Endothelial cell of umbilical vein (primary cell): ENCODE data around the gene CHN1. TPM values are rescaled to one million over a fixed set of nuclear protein-coding genes. Genes with fewer than 3 reads are reported as not detected.

Source experiments
- BruUV-seq: library from RNA; stranded (reverse); fragments of 400-500 nt; replicated peaks from 2 replicates; lab custom pipeline; 2021; lab: Mats Ljungman, UMichigan
- CTCF ChIA-PET: fragments of 300-600, 350-600 bp; sonication (Branson Sonifier 250); formaldehyde crosslinking; loops from one replicate; lab custom pipeline; 2021; ENCODE audit warnings: antibody characterized with exemption, inconsistent platforms; lab: Charles Lee
- POLR2A ChIA-PET: fragments of 300-600, 350-600 bp; sonication (Branson Sonifier 250); formaldehyde crosslinking; loops from one replicate; lab custom pipeline; 2021; ENCODE audit warnings: antibody characterized with exemption, inconsistent platforms; lab: Charles Lee
- DNase-seq: peaks from one replicate; pipeline ENCODE4 v3.0.0-alpha.2; 2011; ENCODE audit warnings: low read depth, low spot score
- FAIRE-seq: peaks from 2 replicates; lab custom pipeline; 2011; peaks lifted over from hg19 to GRCh38; lab: Jason Lieb, UNC
- H2AFZ ChIP-seq: 2 replicates; pipeline ENCODE4 v1.6.0; 2012; ENCODE audit warnings: low read depth, low read length, control low read depth, inconsistent platforms
- H3K27ac ChIP-seq: 2 replicates; pipeline ENCODE4 v1.5.1; 2011; ENCODE audit warnings: low read depth, mild to moderate bottlenecking, control low read depth, low read length, moderate library complexity; ENCODE audit not compliant: insufficient read depth
- H3K27me3 ChIP-seq, 2 experiments: 2 replicates each; pipeline versions ENCODE4 v1.6.0 to v1.6.1; 2011; ENCODE audit warnings: low read length in 2 of 2, mixed read lengths in 1 of 2; ENCODE audit not compliant: control insufficient read depth in 2 of 2, insufficient read depth in 2 of 2
- H3K36me3 ChIP-seq, 2 experiments: 2 replicates in 1 of 2; 3 replicates in 1 of 2; pipeline ENCODE4 v1.5.1; 2011; ENCODE audit warnings: low read length in 2 of 2, mild to moderate bottlenecking in 1 of 2, moderate library complexity in 1 of 2; ENCODE audit not compliant: control insufficient read depth in 2 of 2, insufficient read depth in 2 of 2; ENCODE audit errors: extremely low read depth in 1 of 2
- H3K4me1 ChIP-seq: 3 replicates; pipeline ENCODE4 v1.5.1; 2011; ENCODE audit warnings: mild to moderate bottlenecking, low read length; ENCODE audit not compliant: control insufficient read depth, insufficient read depth; ENCODE audit errors: extremely low read depth
- H3K4me2 ChIP-seq: 2 replicates; pipeline ENCODE4 v1.6.1; 2011; ENCODE audit warnings: low read length, control low read depth, mixed read lengths; ENCODE audit not compliant: insufficient read depth
- H3K4me3 ChIP-seq, 3 experiments: fragments of 200-600 bp in 1 of 3; sonication (generic), shearing (Covaris generic) in 1 of 3; replicated peaks in 1 of 3; 2 replicates each; pipeline ENCODE4 v1.5.1; 2011 to 2016; ENCODE audit warnings: control low read depth in 3 of 3, low read length in 3 of 3, mild to moderate bottlenecking in 2 of 3, inconsistent platforms in 1 of 3, low read depth in 1 of 3, moderate library complexity in 1 of 3; ENCODE audit not compliant: insufficient read depth in 1 of 3
- H3K79me2 ChIP-seq: 2 replicates; pipeline ENCODE4 v1.6.0; 2012; ENCODE audit warnings: low read length, inconsistent platforms; ENCODE audit not compliant: control insufficient read depth, insufficient read depth
- H3K9ac ChIP-seq: replicated peaks from 2 replicates; pipeline ENCODE3; 2011; ENCODE audit warnings: low read length, control low read depth; ENCODE audit not compliant: insufficient read depth; ENCODE audit errors: extremely low read depth
- H3K9me1 ChIP-seq: replicated peaks from 3 replicates; pipeline ENCODE4 v1.6.0; 2011; ENCODE audit warnings: mild to moderate bottlenecking, low read length; ENCODE audit not compliant: control insufficient read depth, insufficient read depth; ENCODE audit errors: extremely low read depth
- H3K9me3 ChIP-seq: replicated peaks from 2 replicates; pipeline ENCODE4 v1.5.1; 2012; ENCODE audit warnings: low read length, inconsistent platforms; ENCODE audit not compliant: control insufficient read depth, insufficient read depth
- H4K20me1 ChIP-seq: replicated peaks from 2 replicates; pipeline ENCODE3; 2011; ENCODE audit warnings: mild to moderate bottlenecking, low read length; ENCODE audit not compliant: control insufficient read depth, insufficient read depth; ENCODE audit errors: extremely low read depth
- CTCF ChIP-seq, 2 donors: IDR thresholded peaks; 1 replicate in 1 of 2; 2 replicates in 1 of 2; pipeline ENCODE4 v1.5.1; 2011; ENCODE audit warnings: low read length in 2 of 2, mild to moderate bottlenecking in 2 of 2, moderate library complexity in 2 of 2, control low read depth in 1 of 2, inconsistent platforms in 1 of 2, low read depth in 1 of 2; ENCODE audit not compliant: insufficient read depth in 1 of 2; ENCODE audit errors: extremely low read depth in 1 of 2
- EZH2 ChIP-seq: IDR thresholded peaks from 2 replicates; pipeline ENCODE4 v1.6.1; 2012; ENCODE audit warnings: borderline replicate concordance, low read depth, mild to moderate bottlenecking, moderate library complexity, low read length, inconsistent platforms; ENCODE audit not compliant: severe bottlenecking
- FOS ChIP-seq: IDR thresholded peaks from 2 replicates; pipeline ENCODE4 v1.6.1; 2011; ENCODE audit warnings: mild to moderate bottlenecking, low read length, moderate library complexity, borderline replicate concordance; ENCODE audit not compliant: insufficient read depth
- GATA2 ChIP-seq: IDR thresholded peaks from 2 replicates; pipeline ENCODE4 v1.7.0; 2011; ENCODE audit warnings: low read depth, mild to moderate bottlenecking, moderate library complexity, mixed read lengths, low read length; ENCODE audit not compliant: insufficient read length, insufficient read depth
- JUN ChIP-seq: IDR thresholded peaks from 2 replicates; pipeline ENCODE4 v1.6.1; 2011; ENCODE audit warnings: borderline replicate concordance, low read depth; ENCODE audit not compliant: insufficient read length, insufficient read depth
- MAX ChIP-seq: IDR thresholded peaks from 2 replicates; pipeline ENCODE4 v1.6.1; 2011; ENCODE audit not compliant: insufficient read depth, insufficient read length
- MYC ChIP-seq: IDR thresholded peaks from one replicate; pipeline ENCODE4 v1.6.1; 2011; ENCODE audit warnings: mild to moderate bottlenecking, low read depth, low read length
- POLR2A ChIP-seq: IDR thresholded peaks from 2 replicates; pipeline ENCODE4 v1.6.1; 2012; ENCODE audit warnings: low read depth, mild to moderate bottlenecking, control low read depth, low read length
- POLR2AphosphoS5 ChIP-seq: IDR thresholded peaks from 2 replicates; pipeline ENCODE4 v1.6.1; 2012; ENCODE audit warnings: low read depth, mild to moderate bottlenecking, control low read depth, low read length, moderate library complexity; ENCODE audit not compliant: insufficient read depth
- dilution Hi-C: fragments of 300-500 bp; cut with MboI; formaldehyde crosslinking; loops from one replicate; pipeline ENCODE4 v1.15.0; 2019; ENCODE audit warnings: low sequenced_read_pairs; ENCODE audit not compliant: extremely low pct_ligation_motif_present
- intact Hi-C: fragments of 100-400 bp; cut with micrococcal nuclease; formaldehyde crosslinking; loops from one replicate; pipeline ENCODE4 v1.10.0; 2022
- polyA plus RNA-seq, 4 experiments: library from polyadenylated mRNA; depleted of rRNA in 3 of 4; stranded (reverse) in 3 of 4; unstranded in 1 of 4; fragments of >200 nt; gene quantifications; 2 replicates each; pipeline versions ENCODE4 v1.2.1 to v1.2.3, GENCODE V29; 2011 to 2012; ENCODE audit warnings: missing spikeins in 1 of 4
- total RNA-seq: library from RNA; stranded (reverse); gene quantifications from 2 replicates; pipeline ENCODE4 v1.2.3, GENCODE V29; 2021

The CHN1 gene
- total and polyA plus RNA-seq, 2 donors (not counting 3 experiments of a cell fraction or from before 2014, with no cell fraction given): 23.3 to 24.9 TPM

- H3K79me2 ChIP-seq: no peaks in the 10 kb centered on the region
- H3K36me3 ChIP-seq: no peaks in the 10 kb centered on the region
- CTCF ChIA-PET: interaction anchor here (0.7 to 2.0 kb wide), 5 partner anchors 10 to 166 kb away, joined by 3 to 6 read pairs (median 3); no protein-coding TSS in a partner anchor
- intact Hi-C loops: no loop called here
- H2AFZ ChIP-seq: no peak overlapping the region
- H3K4me1 ChIP-seq: no peaks in the 10 kb centered on the region
- H3K4me2 ChIP-seq: no peak overlapping the region
- dilution Hi-C loops: no loop called here
- no peaks in the 10 kb centered on the region for H3K9me3 ChIP-seq
- no TSS peak for BruUV-seq
- POLR2A ChIA-PET: no interaction called here
- H3K27me3 ChIP-seq: no peaks in the 10 kb centered on the region
- H4K20me1 ChIP-seq: no peaks in the 10 kb centered on the region
- no peak for FAIRE-seq
- DNase-seq: no peak
- no peaks in the 10 kb centered on the region for H3K9me1 ChIP-seq
- no peak overlapping the region for H3K27ac ChIP-seq
- TF ChIP-seq EZH2 (no peak), GATA2 (no peak), MAX (no peak), FOS (no peak), JUN (no peak), MYC (no peak), POLR2A (no peak), CTCF (IDR thresholded peaks at IDR 0.05; ENCODE audit: extremely low read depth in 1 of 2, insufficient read depth in 1 of 2, low read depth in 1 of 2, low read length in 2 of 2) (no peak), POLR2AphosphoS5 (no peak)
- no peak overlapping the region for H3K9ac ChIP-seq
- no peak overlapping the region for H3K4me3 ChIP-seq
Observed at GRCh38 chr2:174866421-174866820, 138.8 kb downstream of the CHN1 start.
